Testis (tissue), 2 donors: ENCODE data around the gene LRRC4C.

Source experiments
- CTCF ChIP-seq, 3 experiments: fragments of 450-650 bp in 2 of 3; fragments of 200-600 bp in 1 of 3; sonication (generic) in 1 of 3; IDR thresholded peaks; one replicate each; pipeline ENCODE4 v1.5.1; 2016 to 2019; ENCODE audit warnings: antibody characterized with exemption in 3 of 3, mild to moderate bottlenecking in 2 of 3, moderate library complexity in 1 of 3
- POLR2A ChIP-seq: fragments of 450-650 bp; IDR thresholded peaks from one replicate; pipeline ENCODE4 v1.6.1; 2017; ENCODE audit warnings: antibody characterized with exemption, mild to moderate bottlenecking, moderate library complexity

- TF ChIP-seq CTCF (IDR thresholded peaks at IDR 0.05) (no peak), POLR2A (no peak)
Observed at GRCh38 chr11:41449483-41450050, 9.9 kb downstream of the LRRC4C start.
